NCI-H510A (cell line): ENCODE data around the gene TOMM22.
A peak's percentile ranks its signal among the peaks of the same experiment; 100 is the strongest.
"Not testable (repeated sequence)": the region's sequence is repeated elsewhere in the genome, so short reads cannot be mapped to it uniquely, and the experiment has no call there.

Source experiments
- DNase-seq: peaks from one replicate; lab custom pipeline; 2025; lab: John Stamatoyannopoulos, UW

Gene TOMM22

GRCh38 chr22:38681582-38682335 is at the start of gene TOMM22:
Gene TOMM22 (plus strand): TSS chr22:38681957. CDS start chr22:38681979, 22 bp downstream.
- peak; percentile 70 for DNase-seq

- no peak for DNase-seq
Observed at GRCh38 chr22:38632528-38632927, 49.2 kb upstream of the TOMM22 start.

GRCh38 chr22:38638216-38638615 is 43.5 kb upstream of the TOMM22 start:
- no peak for DNase-seq

GRCh38 chr22:38638728-38639127 is 43.0 kb upstream of the TOMM22 start:
- DNase-seq = no peak

- DNase-seq = no peak
Observed at GRCh38 chr22:38641476-38642040, 40.2 kb upstream of the TOMM22 start.

- not testable (repeated sequence) for DNase-seq
Observed at GRCh38 chr22:38644245-38644644, 37.5 kb upstream of the TOMM22 start.

- no peak for DNase-seq
Observed at GRCh38 chr22:38645430-38645829, 36.3 kb upstream of the TOMM22 start.

- no peak for DNase-seq
Observed at GRCh38 chr22:38649841-38650522, 31.8 kb upstream of the TOMM22 start.

GRCh38 chr22:38652859-38653258 is 28.9 kb upstream of the TOMM22 start:
- no peak for DNase-seq

- DNase-seq = no peak
Observed at GRCh38 chr22:38653741-38654140, 28.0 kb upstream of the TOMM22 start.

GRCh38 chr22:38655519-38656255 is 26.1 kb upstream of the TOMM22 start:
- no peak for DNase-seq

GRCh38 chr22:38656256-38657044 is 25.3 kb upstream of the TOMM22 start, which contains the start of the genes CBY1 and FAM227A:
Gene CBY1 (plus strand): TSS chr22:38656638. CDS start chr22:38668055, 11,417 bp downstream.
Gene FAM227A (minus strand): TSS chr22:38656392. CDS start chr22:38650168, 6,224 bp downstream.
- DNase-seq = peak; percentile 79

GRCh38 chr22:38657045-38657909 is 24.5 kb upstream of the TOMM22 start:
- DNase-seq = no peak

- DNase-seq = no peak
Observed at GRCh38 chr22:38674888-38675287, 6.9 kb upstream of the TOMM22 start.

GRCh38 chr22:38675833-38676232 is 5.9 kb upstream of the TOMM22 start:
- no peak for DNase-seq

- no peak for DNase-seq
Observed at GRCh38 chr22:38684895-38685294, 3.1 kb downstream of the TOMM22 start.

- DNase-seq = no peak
Observed at GRCh38 chr22:38685761-38686160, 4.0 kb downstream of the TOMM22 start.

- DNase-seq = no peak
Observed at GRCh38 chr22:38689651-38690050, 7.9 kb downstream of the TOMM22 start.

- no peak for DNase-seq
Observed at GRCh38 chr22:38694049-38694448, 12.3 kb downstream of the TOMM22 start.

GRCh38 chr22:38694940-38695339 is 13.2 kb downstream of the TOMM22 start:
- DNase-seq = no peak
